Measurements from ENCODE around the gene MAT2B. TPM values are rescaled to one million over a fixed set of nuclear protein-coding genes. Genes with fewer than 3 reads are reported as not detected.
A peak's percentile ranks its signal among the peaks of the same experiment; 100 is the strongest.

The MAT2B gene
- total RNA-seq, 1 experiment from 2014 or later: 72.5 TPM

- Histone ChIP-seq H3K79me2 (ENCODE audit: low read length) (peaks cover 84% of the 10 kb centered on the region), H2AFZ (ENCODE audit: low read length) (no peak overlapping the region), H3K27ac (ENCODE audit: low read length) (peak overlapping the region; percentile 10; the same call in 1 of the 2 replicates)
Measured at GRCh38 chr5:163463063-163463435, 42.4 kb upstream of the MAT2B start.

GRCh38 chr5:163467682-163468081 is 37.7 kb upstream of the MAT2B start:
- Histone ChIP-seq H3K4me3 (ENCODE audit: low read length) (no peak overlapping the region), H3K4me2 (ENCODE audit: low read depth, low read length, poor library complexity, severe bottlenecking) (no peak overlapping the region), H3K79me2 (ENCODE audit: low read length) (peaks cover 61% of the 10 kb centered on the region), H3K4me1 (ENCODE audit: low read length) (peaks cover 8% of the 10 kb centered on the region), H3K27me3 (ENCODE audit: low read length) (no peaks in the 10 kb centered on the region), H4K20me1 (ENCODE audit: insufficient read depth, low read depth, low read length) (no peaks in the 10 kb centered on the region), H3K36me3 (ENCODE audit: insufficient read depth, low read length) (peaks cover 70% of the 10 kb centered on the region; the same call in 1 of the 2 replicates), H2AFZ (ENCODE audit: low read length) (no peak overlapping the region), H3K9me2 (replicated peaks; ENCODE audit: insufficient read depth, low read length) (no peaks in the 10 kb centered on the region), H3K27ac (ENCODE audit: low read length) (no peak overlapping the region), H3K9me3 (ENCODE audit: low read length) (no peaks in the 10 kb centered on the region), H3K9ac (ENCODE audit: low read length) (no peak overlapping the region)
- no peak for DNase-seq

More at GRCh38 chr5:163463063-163463435, 42.4 kb upstream of the MAT2B start:
- no peaks in the 10 kb centered on the region for H4K20me1 ChIP-seq (ENCODE audit: insufficient read depth, low read depth, low read length)
- no peak overlapping the region for H3K4me3 ChIP-seq (ENCODE audit: low read length)
- peak overlapping the region; percentile 69 for H3K4me2 ChIP-seq (ENCODE audit: low read depth, low read length, poor library complexity, severe bottlenecking)
- H3K36me3 ChIP-seq (ENCODE audit: insufficient read depth, low read length): peaks cover 35% of the 10 kb centered on the region; the same call in 1 of the 2 replicates
- peaks cover 27% of the 10 kb centered on the region for H3K4me1 ChIP-seq (ENCODE audit: low read length)
- H3K9ac ChIP-seq (ENCODE audit: low read length): no peak overlapping the region
- no peak for DNase-seq
- H3K9me3 ChIP-seq (ENCODE audit: low read length): no peaks in the 10 kb centered on the region
- H3K9me2 ChIP-seq (replicated peaks; ENCODE audit: insufficient read depth, low read length): no peaks in the 10 kb centered on the region
- H3K27me3 ChIP-seq (ENCODE audit: low read length): no peaks in the 10 kb centered on the region

GRCh38 chr5:163473635-163474243 is 31.7 kb upstream of the MAT2B start:
- no peaks in the 10 kb centered on the region for H3K9me2 ChIP-seq (replicated peaks; ENCODE audit: insufficient read depth, low read length)
- H3K4me2 ChIP-seq (ENCODE audit: low read depth, low read length, poor library complexity, severe bottlenecking): no peak overlapping the region
- no peaks in the 10 kb centered on the region for H3K9me3 ChIP-seq (ENCODE audit: low read length)
- H2AFZ ChIP-seq (ENCODE audit: low read length): no peak overlapping the region
- H3K27ac ChIP-seq (ENCODE audit: low read length): no peak overlapping the region
- H3K4me1 ChIP-seq (ENCODE audit: low read length): no peaks in the 10 kb centered on the region
- no peaks in the 10 kb centered on the region for H4K20me1 ChIP-seq (ENCODE audit: insufficient read depth, low read depth, low read length)
- peaks cover 87% of the 10 kb centered on the region; the same call in 1 of the 2 replicates for H3K36me3 ChIP-seq (ENCODE audit: insufficient read depth, low read length)
- no peak overlapping the region for H3K4me3 ChIP-seq (ENCODE audit: low read length)
- no peaks in the 10 kb centered on the region for H3K27me3 ChIP-seq (ENCODE audit: low read length)
- DNase-seq: peak; percentile 52
- H3K79me2 ChIP-seq (ENCODE audit: low read length): peaks cover 17% of the 10 kb centered on the region; the same call in 1 of the 2 replicates
- no peak overlapping the region for H3K9ac ChIP-seq (ENCODE audit: low read length)

- H3K79me2 ChIP-seq (ENCODE audit: low read length): peaks cover 23% of the 10 kb centered on the region; the same call in 1 of the 2 replicates
- no peak for DNase-seq
- peaks cover 92% of the 10 kb centered on the region for H3K36me3 ChIP-seq (ENCODE audit: insufficient read depth, low read length)
- H3K9me3 ChIP-seq (ENCODE audit: low read length): no peaks in the 10 kb centered on the region
- H4K20me1 ChIP-seq (ENCODE audit: insufficient read depth, low read depth, low read length): no peaks in the 10 kb centered on the region
- no peaks in the 10 kb centered on the region for H3K9me2 ChIP-seq (replicated peaks; ENCODE audit: insufficient read depth, low read length)
- no peaks in the 10 kb centered on the region for H3K27me3 ChIP-seq (ENCODE audit: low read length)
- no peak overlapping the region for H2AFZ ChIP-seq (ENCODE audit: low read length)
- no peak overlapping the region for H3K9ac ChIP-seq (ENCODE audit: low read length)
- no peak overlapping the region for H3K4me2 ChIP-seq (ENCODE audit: low read depth, low read length, poor library complexity, severe bottlenecking)
- H3K4me3 ChIP-seq (ENCODE audit: low read length): no peak overlapping the region
- no peak overlapping the region for H3K27ac ChIP-seq (ENCODE audit: low read length)
- H3K4me1 ChIP-seq (ENCODE audit: low read length): no peaks in the 10 kb centered on the region
Measured at GRCh38 chr5:163475411-163475810, 30.0 kb upstream of the MAT2B start.

GRCh38 chr5:163478126-163478981 is 27.1 kb upstream of the MAT2B start:
- no peaks in the 10 kb centered on the region for H3K27me3 ChIP-seq (ENCODE audit: low read length)
- no peaks in the 10 kb centered on the region for H4K20me1 ChIP-seq (ENCODE audit: insufficient read depth, low read depth, low read length)
- H3K9me2 ChIP-seq (replicated peaks; ENCODE audit: insufficient read depth, low read length): no peaks in the 10 kb centered on the region
- H3K4me3 ChIP-seq (ENCODE audit: low read length): no peak overlapping the region
- no peaks in the 10 kb centered on the region for H3K4me1 ChIP-seq (ENCODE audit: low read length)
- no peaks in the 10 kb centered on the region for H3K9me3 ChIP-seq (ENCODE audit: low read length)
- H3K36me3 ChIP-seq (ENCODE audit: insufficient read depth, low read length): peaks cover 89% of the 10 kb centered on the region
- no peak overlapping the region for H3K4me2 ChIP-seq (ENCODE audit: low read depth, low read length, poor library complexity, severe bottlenecking)
- H2AFZ ChIP-seq (ENCODE audit: low read length): no peak overlapping the region
- peaks cover 21% of the 10 kb centered on the region; the same call in 1 of the 2 replicates for H3K79me2 ChIP-seq (ENCODE audit: low read length)
- no peak overlapping the region for H3K27ac ChIP-seq (ENCODE audit: low read length)
- no peak overlapping the region for H3K9ac ChIP-seq (ENCODE audit: low read length)
- no peak for DNase-seq

- H3K27ac ChIP-seq (ENCODE audit: low read length): no peak overlapping the region
- no peak overlapping the region for H3K4me3 ChIP-seq (ENCODE audit: low read length)
- no peaks in the 10 kb centered on the region for H3K4me1 ChIP-seq (ENCODE audit: low read length)
- peaks cover 26% of the 10 kb centered on the region; the same call in 1 of the 2 replicates for H3K79me2 ChIP-seq (ENCODE audit: low read length)
- no peaks in the 10 kb centered on the region for H3K27me3 ChIP-seq (ENCODE audit: low read length)
- H4K20me1 ChIP-seq (ENCODE audit: insufficient read depth, low read depth, low read length): no peaks in the 10 kb centered on the region
- H3K4me2 ChIP-seq (ENCODE audit: low read depth, low read length, poor library complexity, severe bottlenecking): no peak overlapping the region
- no peaks in the 10 kb centered on the region for H3K9me3 ChIP-seq (ENCODE audit: low read length)
- H2AFZ ChIP-seq (ENCODE audit: low read length): no peak overlapping the region
- peaks cover 90% of the 10 kb centered on the region for H3K36me3 ChIP-seq (ENCODE audit: insufficient read depth, low read length)
- H3K9me2 ChIP-seq (replicated peaks; ENCODE audit: insufficient read depth, low read length): no peaks in the 10 kb centered on the region
- no peak for DNase-seq
- H3K9ac ChIP-seq (ENCODE audit: low read length): no peak overlapping the region
Measured at GRCh38 chr5:163478982-163479271, 26.5 kb upstream of the MAT2B start.

GRCh38 chr5:163489055-163489744 is 16.2 kb upstream of the MAT2B start:
- no peak overlapping the region for H2AFZ ChIP-seq (ENCODE audit: low read length)
- H3K27ac ChIP-seq (ENCODE audit: low read length): no peak overlapping the region
- no peak overlapping the region for H3K9ac ChIP-seq (ENCODE audit: low read length)
- H3K4me2 ChIP-seq (ENCODE audit: low read depth, low read length, poor library complexity, severe bottlenecking): no peak overlapping the region
- peaks cover 25% of the 10 kb centered on the region for H3K79me2 ChIP-seq (ENCODE audit: low read length)
- H3K4me3 ChIP-seq (ENCODE audit: low read length): no peak overlapping the region
- no peaks in the 10 kb centered on the region for H3K27me3 ChIP-seq (ENCODE audit: low read length)
- H3K4me1 ChIP-seq (ENCODE audit: low read length): no peaks in the 10 kb centered on the region
- no peaks in the 10 kb centered on the region for H3K9me2 ChIP-seq (replicated peaks; ENCODE audit: insufficient read depth, low read length)
- DNase-seq: peak; percentile 60
- H3K36me3 ChIP-seq (ENCODE audit: insufficient read depth, low read length): peaks cover 73% of the 10 kb centered on the region
- no peaks in the 10 kb centered on the region for H4K20me1 ChIP-seq (ENCODE audit: insufficient read depth, low read depth, low read length)
- no peaks in the 10 kb centered on the region for H3K9me3 ChIP-seq (ENCODE audit: low read length)

GRCh38 chr5:163489745-163490075 is 15.7 kb upstream of the MAT2B start:
- Histone ChIP-seq H4K20me1 (ENCODE audit: insufficient read depth, low read depth, low read length) (no peaks in the 10 kb centered on the region), H3K4me1 (ENCODE audit: low read length) (no peaks in the 10 kb centered on the region), H3K4me2 (ENCODE audit: low read depth, low read length, poor library complexity, severe bottlenecking) (no peak overlapping the region), H3K9ac (ENCODE audit: low read length) (no peak overlapping the region), H2AFZ (ENCODE audit: low read length) (no peak overlapping the region), H3K27ac (ENCODE audit: low read length) (no peak overlapping the region), H3K36me3 (ENCODE audit: insufficient read depth, low read length) (peaks cover 68% of the 10 kb centered on the region), H3K27me3 (ENCODE audit: low read length) (no peaks in the 10 kb centered on the region), H3K9me2 (replicated peaks; ENCODE audit: insufficient read depth, low read length) (no peaks in the 10 kb centered on the region), H3K9me3 (ENCODE audit: low read length) (no peaks in the 10 kb centered on the region), H3K4me3 (ENCODE audit: low read length) (no peak overlapping the region), H3K79me2 (ENCODE audit: low read length) (peaks cover 21% of the 10 kb centered on the region)
- no peak for DNase-seq

All from Karpas-422 (cell line).